Measurements from ENCODE around the gene MTX1.

GRCh38 chr1:155260276-155260675, 51.8 kb downstream of the MTX1 start:
- TF ChIP-seq POLR2A (IDR thresholded peaks at IDR 0.05) = no peak
- no peak for TF ChIP-seq CTCF (IDR thresholded peaks at IDR 0.05)

Data from Peyer's patch (tissue), 4 donors.